Esophagus muscularis mucosa (tissue), 3 donors: ENCODE data around the gene EPB41.

ENCODE experiments used
- POLR2A ChIP-seq: fragments of 450-650 bp; IDR thresholded peaks from one replicate; pipeline ENCODE4 v1.6.1; 2017; ENCODE audit warnings: antibody characterized with exemption, moderate library complexity, mild to moderate bottlenecking, low read depth
- POLR2AphosphoS5 ChIP-seq, 2 donors: sonication (generic); formaldehyde crosslinking; IDR thresholded peaks; one replicate each; pipeline ENCODE4 v1.6.1; 2017; ENCODE audit warnings: antibody characterized with exemption in 2 of 2
- TF ChIP-seq, protein P1 (sequence below), 3 experiments: fragments of 200-600 bp in 2 of 3; fragments of 450-650 bp in 1 of 3; sonication (generic) in 2 of 3; IDR thresholded peaks; one replicate each; pipeline ENCODE4 v1.5.1; 2017 to 2019; ENCODE audit warnings: antibody characterized with exemption in 3 of 3, mild to moderate bottlenecking in 2 of 3, moderate library complexity in 1 of 3

- TF ChIP-seq, protein P1, sequence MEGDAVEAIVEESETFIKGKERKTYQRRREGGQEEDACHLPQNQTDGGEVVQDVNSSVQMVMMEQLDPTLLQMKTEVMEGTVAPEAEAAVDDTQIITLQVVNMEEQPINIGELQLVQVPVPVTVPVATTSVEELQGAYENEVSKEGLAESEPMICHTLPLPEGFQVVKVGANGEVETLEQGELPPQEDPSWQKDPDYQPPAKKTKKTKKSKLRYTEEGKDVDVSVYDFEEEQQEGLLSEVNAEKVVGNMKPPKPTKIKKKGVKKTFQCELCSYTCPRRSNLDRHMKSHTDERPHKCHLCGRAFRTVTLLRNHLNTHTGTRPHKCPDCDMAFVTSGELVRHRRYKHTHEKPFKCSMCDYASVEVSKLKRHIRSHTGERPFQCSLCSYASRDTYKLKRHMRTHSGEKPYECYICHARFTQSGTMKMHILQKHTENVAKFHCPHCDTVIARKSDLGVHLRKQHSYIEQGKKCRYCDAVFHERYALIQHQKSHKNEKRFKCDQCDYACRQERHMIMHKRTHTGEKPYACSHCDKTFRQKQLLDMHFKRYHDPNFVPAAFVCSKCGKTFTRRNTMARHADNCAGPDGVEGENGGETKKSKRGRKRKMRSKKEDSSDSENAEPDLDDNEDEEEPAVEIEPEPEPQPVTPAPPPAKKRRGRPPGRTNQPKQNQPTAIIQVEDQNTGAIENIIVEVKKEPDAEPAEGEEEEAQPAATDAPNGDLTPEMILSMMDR (IDR thresholded peaks at IDR 0.05) = no peak
- TF ChIP-seq POLR2A (no peak), POLR2AphosphoS5 (IDR thresholded peaks at IDR 0.05) (no peak)
These were observed 191.5 kb downstream of the EPB41 start for GRCh38 chr1:29105822-29106221.
